Thyroid gland (tissue), 4 donors: ENCODE results near the gene DENND5B.

Source experiments
- CTCF ChIP-seq, 6 experiments: fragments of 200-600 bp in 3 of 6; fragments of 450-650 bp in 3 of 6; sonication (generic) in 3 of 6; IDR thresholded peaks; one replicate each; pipeline ENCODE4 v1.5.1; 2016 to 2019; ENCODE audit warnings: antibody characterized with exemption in 6 of 6, mild to moderate bottlenecking in 2 of 6, inconsistent platforms in 1 of 6, moderate library complexity in 1 of 6
- POLR2A ChIP-seq, 2 donors: fragments of 450-650 bp; IDR thresholded peaks; one replicate each; pipeline ENCODE4 v1.6.1; 2017; ENCODE audit warnings: antibody characterized with exemption in 2 of 2, mild to moderate bottlenecking in 2 of 2, moderate library complexity in 1 of 2

- no peak for TF ChIP-seq POLR2A (IDR thresholded peaks at IDR 0.05)
- TF ChIP-seq CTCF (IDR thresholded peaks at IDR 0.05) = no peak
Measured at GRCh38 chr12:31362759-31363415, 228.0 kb downstream of the DENND5B start.
